HepG2 (cell line): ENCODE measurements around the gene ANKLE1. TPM values are rescaled to one million over a fixed set of nuclear protein-coding genes. Genes with fewer than 3 reads are reported as not detected.

Experiments used
- ERF ChIP-seq: IDR thresholded peaks from 2 replicates; pipeline ENCODE4 v1.6.1; 2018; ENCODE audit warnings: missing biosample characterization, missing genetic modification reagents
- FOXO4 ChIP-seq: sonication (generic); formaldehyde crosslinking; conservative IDR thresholded peaks from 2 replicates; pipeline ENCODE4 v1.8.1; 2023; ENCODE audit warnings: missing genetic modification reagents
- HMG20B ChIP-seq: conservative IDR thresholded peaks from 2 replicates; pipeline ENCODE4 v1.6.1; 2016; ENCODE audit warnings: missing genetic modification reagents, missing compliant biosample characterization
- KDM5B ChIP-seq: sonication (generic); formaldehyde crosslinking; IDR thresholded peaks from 2 replicates; pipeline ENCODE4 v1.4.0; 2020; ENCODE audit warnings: missing genetic modification reagents, mild to moderate bottlenecking, borderline replicate concordance
- MAFF ChIP-seq: IDR thresholded peaks from 2 replicates; pipeline ENCODE4 v1.6.1; 2011; ENCODE audit warnings: low read depth, low read length, improper control_type of control experiment
- MBNL3 ChIP-seq: fragments of 250-450 bp; sonication (Bioruptor Pico); conservative IDR thresholded peaks from 2 replicates; pipeline ENCODE4 v1.8.0; 2022; ENCODE audit warnings: mild to moderate bottlenecking, inconsistent platforms
- MTA1 ChIP-seq: sonication (generic); formaldehyde crosslinking; IDR thresholded peaks from 2 replicates; pipeline ENCODE4 v1.4.0; 2020; ENCODE audit warnings: missing genetic modification reagents, mild to moderate bottlenecking, borderline replicate concordance
- NR2F6 ChIP-seq, 2 experiments: IDR thresholded peaks; 2 replicates each; pipeline ENCODE4 v1.6.1; 2016; ENCODE audit warnings: antibody characterized with exemption in 1 of 2, mild to moderate bottlenecking in 1 of 2
- PHF20 ChIP-seq: sonication (generic); formaldehyde crosslinking; IDR thresholded peaks from 2 replicates; pipeline ENCODE4 v1.5.0; 2020; ENCODE audit warnings: mild to moderate bottlenecking, missing genetic modification reagents
- SMAD1 ChIP-seq: sonication (generic); formaldehyde crosslinking; IDR thresholded peaks from 2 replicates; pipeline ENCODE4 v1.4.0; 2020; ENCODE audit warnings: missing genetic modification reagents, low read depth, mild to moderate bottlenecking, borderline replicate concordance
- SP140L ChIP-seq: sonication (generic); formaldehyde crosslinking; IDR thresholded peaks from 2 replicates; pipeline ENCODE4 v1.4.0; 2020; ENCODE audit warnings: missing genetic modification reagents, borderline replicate concordance
- TEF ChIP-seq: sonication (generic); formaldehyde crosslinking; IDR thresholded peaks from 2 replicates; pipeline ENCODE4 v1.5.0; 2020; ENCODE audit warnings: missing genetic modification reagents
- TP53 ChIP-seq: sonication (generic); formaldehyde crosslinking; conservative IDR thresholded peaks from 2 replicates; pipeline ENCODE4 v1.4.0; 2020; ENCODE audit warnings: missing genetic modification reagents
- XRCC5 ChIP-seq: fragments of 200-400 bp; formaldehyde crosslinking; optimal IDR thresholded peaks from 2 replicates; pipeline ENCODE3; 2017; ENCODE audit warnings: mild to moderate bottlenecking, low read length
- YEATS4 ChIP-seq: sonication (generic); formaldehyde crosslinking; IDR thresholded peaks from 2 replicates; pipeline ENCODE4 v1.4.0; 2020; ENCODE audit warnings: missing genetic modification reagents, borderline replicate concordance
- ZBTB7A ChIP-seq: sonication (generic); formaldehyde crosslinking; IDR thresholded peaks from 2 replicates; pipeline ENCODE4 v1.8.0; 2022; ENCODE audit warnings: mild to moderate bottlenecking, missing genetic modification reagents
- ZFP82 ChIP-seq: sonication (generic); formaldehyde crosslinking; IDR thresholded peaks from 2 replicates; pipeline ENCODE4 v1.5.1; 2020; ENCODE audit warnings: mild to moderate bottlenecking, missing genetic modification reagents, borderline replicate concordance
- ZNF296 ChIP-seq: sonication (generic); formaldehyde crosslinking; conservative IDR thresholded peaks from 2 replicates; pipeline ENCODE4 v1.5.0; 2020; ENCODE audit warnings: mild to moderate bottlenecking, missing genetic modification reagents
- ZNF337 ChIP-seq: sonication (generic); formaldehyde crosslinking; IDR thresholded peaks from 2 replicates; pipeline ENCODE4 v1.5.1; 2020; ENCODE audit warnings: missing genetic modification reagents, low read depth, mild to moderate bottlenecking, borderline replicate concordance
- ZNF678 ChIP-seq: sonication (generic); formaldehyde crosslinking; IDR thresholded peaks from 2 replicates; pipeline ENCODE4 v1.4.0; 2020; ENCODE audit warnings: mild to moderate bottlenecking, missing genetic modification reagents
- ZSCAN29 ChIP-seq: sonication (generic); formaldehyde crosslinking; conservative IDR thresholded peaks from 2 replicates; pipeline ENCODE4 v1.4.0; 2020; ENCODE audit warnings: mild to moderate bottlenecking, missing genetic modification reagents
- polyA plus RNA-seq, 8 experiments: library from polyadenylated mRNA; depleted of rRNA in 3 of 8; stranded (reverse) in 7 of 8; unstranded in 1 of 8; fragments of >200 nt; fragmentation: Illumina TruSeq in 4 of 8; extraction: Trizol in 4 of 8; gene quantifications; 2 replicates each; pipeline versions ENCODE4 v1.2.1 to v1.2.3, GENCODE V29; 2011 to 2016; ENCODE audit warnings: low read depth in 4 of 8, missing spikeins in 1 of 8, mixed read lengths in 1 of 8; ENCODE audit not compliant: insufficient read depth in 1 of 8
- total RNA-seq, 5 experiments: library from RNA; depleted of rRNA; stranded (reverse); fragments of >200 nt; fragmentation: Illumina TruSeq; extraction: Trizol; gene quantifications; 2 replicates each; pipeline ENCODE4 v1.2.3, GENCODE V29; 2016; ENCODE audit warnings: low read depth in 1 of 5
- TF ChIP-seq, protein P1 (sequence below): sonication (generic); formaldehyde crosslinking; IDR thresholded peaks from 2 replicates; pipeline ENCODE4 v1.4.0; 2020; ENCODE audit warnings: missing genetic modification reagents
- TF ChIP-seq, protein P2 (sequence below): sonication (generic); formaldehyde crosslinking; IDR thresholded peaks from 2 replicates; pipeline ENCODE4 v1.8.1; 2023; ENCODE audit warnings: mild to moderate bottlenecking, moderate library complexity, missing genetic modification reagents

ANKLE1 gene
- total and polyA plus RNA-seq, 2 of the 13 experiments (the other 11 are each of a cell fraction or from before 2014, with no cell fraction given) = 0.69 to 1.5 TPM

GRCh38 chr19:17305517-17306284, 24.0 kb downstream of the ANKLE1 start, which contains the start of gene MRPL34 (continued):
- 0 out of 2 replicates have a peak, but pooled peaks have one; percentile 18 for TF ChIP-seq ZBTB7A (CRISPR knock-in tag)
- 0 out of 2 replicates have a peak, but pooled peaks have one; percentile 41 for TF ChIP-seq MTA1 (CRISPR knock-in tag)
- peak; percentile 51; the same call in 1 of the 2 replicates for TF ChIP-seq PHF20 (CRISPR knock-in tag)
- TF ChIP-seq MBNL3 (CRISPR knock-in tag) = no peak
- 0 out of 2 replicates have a peak, but pooled peaks have one; percentile 85 for TF ChIP-seq FOXO4
- peak; percentile 95 for TF ChIP-seq XRCC5
- TF ChIP-seq, protein P1, sequence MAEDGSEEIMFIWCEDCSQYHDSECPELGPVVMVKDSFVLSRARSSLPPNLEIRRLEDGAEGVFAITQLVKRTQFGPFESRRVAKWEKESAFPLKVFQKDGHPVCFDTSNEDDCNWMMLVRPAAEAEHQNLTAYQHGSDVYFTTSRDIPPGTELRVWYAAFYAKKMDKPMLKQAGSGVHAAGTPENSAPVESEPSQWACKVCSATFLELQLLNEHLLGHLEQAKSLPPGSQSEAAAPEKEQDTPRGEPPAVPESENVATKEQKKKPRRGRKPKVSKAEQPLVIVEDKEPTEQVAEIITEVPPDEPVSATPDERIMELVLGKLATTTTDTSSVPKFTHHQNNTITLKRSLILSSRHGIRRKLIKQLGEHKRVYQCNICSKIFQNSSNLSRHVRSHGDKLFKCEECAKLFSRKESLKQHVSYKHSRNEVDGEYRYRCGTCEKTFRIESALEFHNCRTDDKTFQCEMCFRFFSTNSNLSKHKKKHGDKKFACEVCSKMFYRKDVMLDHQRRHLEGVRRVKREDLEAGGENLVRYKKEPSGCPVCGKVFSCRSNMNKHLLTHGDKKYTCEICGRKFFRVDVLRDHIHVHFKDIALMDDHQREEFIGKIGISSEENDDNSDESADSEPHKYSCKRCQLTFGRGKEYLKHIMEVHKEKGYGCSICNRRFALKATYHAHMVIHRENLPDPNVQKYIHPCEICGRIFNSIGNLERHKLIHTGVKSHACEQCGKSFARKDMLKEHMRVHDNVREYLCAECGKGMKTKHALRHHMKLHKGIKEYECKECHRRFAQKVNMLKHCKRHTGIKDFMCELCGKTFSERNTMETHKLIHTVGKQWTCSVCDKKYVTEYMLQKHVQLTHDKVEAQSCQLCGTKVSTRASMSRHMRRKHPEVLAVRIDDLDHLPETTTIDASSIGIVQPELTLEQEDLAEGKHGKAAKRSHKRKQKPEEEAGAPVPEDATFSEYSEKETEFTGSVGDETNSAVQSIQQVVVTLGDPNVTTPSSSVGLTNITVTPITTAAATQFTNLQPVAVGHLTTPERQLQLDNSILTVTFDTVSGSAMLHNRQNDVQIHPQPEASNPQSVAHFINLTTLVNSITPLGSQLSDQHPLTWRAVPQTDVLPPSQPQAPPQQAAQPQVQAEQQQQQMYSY (CRISPR knock-in tag) = peak; percentile 68
- TF ChIP-seq, protein P2, sequence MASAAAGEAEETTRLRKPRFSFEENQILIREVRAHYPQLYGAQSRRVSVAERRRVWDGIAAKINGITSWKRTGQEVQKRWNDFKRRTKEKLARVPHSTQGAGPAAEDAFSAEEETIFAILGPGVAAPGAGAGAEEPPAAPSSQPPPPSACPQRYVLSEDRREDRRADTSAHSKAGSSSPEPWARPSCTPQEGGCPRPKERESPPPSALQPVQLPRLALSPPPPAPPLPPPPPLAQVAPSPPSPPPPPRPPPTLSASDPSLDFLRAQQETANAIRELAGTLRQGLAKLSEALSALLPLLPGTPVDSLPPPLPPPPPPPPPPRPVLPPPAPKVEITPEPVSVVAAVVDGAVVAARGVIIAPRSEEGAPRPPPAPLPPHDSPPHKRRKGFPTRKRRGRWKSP = peak; percentile 75; the same call in 1 of the 2 replicates
- peak; percentile 80; the same call in 1 of the 2 replicates for TF ChIP-seq TP53 (CRISPR knock-in tag)
- TF ChIP-seq ZFP82 (CRISPR knock-in tag) = peak; percentile 78; the same call in 1 of the 2 replicates
- peak; percentile 79 for TF ChIP-seq YEATS4
- TF ChIP-seq TEF (CRISPR knock-in tag) = no peak
- TF ChIP-seq ZSCAN29 = no peak
- TF ChIP-seq MAFF = 0 out of 2 replicates have a peak, but pooled peaks have one; percentile 11
- no peak for TF ChIP-seq ZNF678 (CRISPR knock-in tag)
- no peak for TF ChIP-seq ZNF296 (CRISPR knock-in tag)
- TF ChIP-seq HMG20B = no peak
- 0 out of 2 replicates have a peak, but pooled peaks have one; percentile 33 for TF ChIP-seq NR2F6 (IDR thresholded peaks at IDR 0.05)
- TF ChIP-seq NR2F6 (CRISPR knock-in tag; IDR thresholded peaks at IDR 0.05) = peak; percentile 49; the same call in 1 of the 2 replicates
- TF ChIP-seq SMAD1 (CRISPR knock-in tag) = no peak
- peak; percentile 81 for TF ChIP-seq KDM5B (CRISPR knock-in tag)
- peak; percentile 76; the same call in 1 of the 2 replicates for TF ChIP-seq ERF
- TF ChIP-seq SP140L (CRISPR knock-in tag) = no peak
- TF ChIP-seq ZNF337 (CRISPR knock-in tag) = peak; percentile 14; the same call in 1 of the 2 replicates
